ENCODE results near the gene PTPRS.

- no peak for TF ChIP-seq CTCF (IDR thresholded peaks at IDR 0.05)
- no peak for TF ChIP-seq POLR2A (IDR thresholded peaks at IDR 0.05)
Observed at GRCh38 chr19:5335593-5335992, 5.0 kb downstream of the PTPRS start.

Measured in right lobe of liver (tissue), 4 donors.